D341Med (cell line): ENCODE data around the gene ADSS1.
A peak's percentile ranks its signal among the peaks of the same experiment; 100 is the strongest.

Experiments
- DNase-seq: peaks from one replicate; pipeline ENCODE4 v3.0.0; 2012; ENCODE audit warnings: low spot score

ADSS1 gene

DNA sequence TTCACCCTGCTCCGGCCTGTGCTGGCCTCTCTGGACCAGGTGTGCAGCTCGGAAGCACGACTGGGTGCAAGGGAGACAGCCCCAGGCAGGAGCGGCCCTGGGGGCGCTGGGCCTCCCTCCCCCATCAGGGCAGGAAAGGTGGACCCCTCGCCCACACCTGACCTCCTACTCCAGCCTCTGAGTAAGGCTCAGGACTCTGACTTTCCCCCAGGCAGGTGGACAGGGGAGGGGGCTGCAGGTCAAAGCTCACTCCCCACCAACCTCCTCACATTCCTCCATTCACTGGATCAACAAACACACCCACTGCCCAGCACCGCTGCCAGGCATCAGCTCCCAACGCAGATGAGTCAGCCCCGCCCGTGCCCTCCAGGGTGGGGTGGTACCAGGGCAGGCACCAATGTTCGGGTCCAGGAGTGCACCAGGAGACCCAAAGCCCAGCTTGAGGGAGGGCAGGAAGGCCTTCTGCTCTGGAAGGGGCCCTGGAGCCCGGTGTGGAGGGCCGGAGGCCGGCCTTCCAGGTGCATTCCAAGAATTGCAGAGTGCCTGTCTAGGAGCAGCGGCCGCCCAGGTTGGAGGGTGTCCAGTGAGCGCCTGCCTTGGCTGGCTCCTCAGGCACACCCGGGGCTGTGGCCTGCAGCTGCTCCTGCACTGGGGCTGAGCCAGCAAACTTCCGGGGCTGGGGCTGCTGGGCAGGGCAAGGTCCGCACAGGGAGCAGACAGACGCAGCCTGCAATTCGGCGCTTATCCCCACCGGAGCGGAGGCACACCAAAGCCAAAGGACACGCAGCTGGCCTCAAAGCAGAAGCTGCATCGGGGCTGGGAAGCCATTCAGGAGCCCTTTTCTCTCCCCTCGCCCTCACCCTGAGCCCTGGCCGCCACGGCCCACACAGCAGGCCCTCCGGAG, 36.2 kb upstream of the ADSS1 start:
- DNase-seq = peak; percentile 60

- DNase-seq = no peak
These were observed 35.4 kb upstream of the ADSS1 start for GRCh38 chr14:104688505-104689108.

- DNase-seq = peak; percentile 84
These were observed 34.7 kb upstream of the ADSS1 start, which contains the start of gene INF2 for GRCh38 chr14:104689109-104689880. TSS of gene INF2 (plus strand) at chr14:104689618. CDS start at chr14:104701366, 11,748 bp downstream.

GRCh38 chr14:104689881-104690711, 33.9 kb upstream of the ADSS1 start:
- DNase-seq = peak; percentile 67

DNA sequence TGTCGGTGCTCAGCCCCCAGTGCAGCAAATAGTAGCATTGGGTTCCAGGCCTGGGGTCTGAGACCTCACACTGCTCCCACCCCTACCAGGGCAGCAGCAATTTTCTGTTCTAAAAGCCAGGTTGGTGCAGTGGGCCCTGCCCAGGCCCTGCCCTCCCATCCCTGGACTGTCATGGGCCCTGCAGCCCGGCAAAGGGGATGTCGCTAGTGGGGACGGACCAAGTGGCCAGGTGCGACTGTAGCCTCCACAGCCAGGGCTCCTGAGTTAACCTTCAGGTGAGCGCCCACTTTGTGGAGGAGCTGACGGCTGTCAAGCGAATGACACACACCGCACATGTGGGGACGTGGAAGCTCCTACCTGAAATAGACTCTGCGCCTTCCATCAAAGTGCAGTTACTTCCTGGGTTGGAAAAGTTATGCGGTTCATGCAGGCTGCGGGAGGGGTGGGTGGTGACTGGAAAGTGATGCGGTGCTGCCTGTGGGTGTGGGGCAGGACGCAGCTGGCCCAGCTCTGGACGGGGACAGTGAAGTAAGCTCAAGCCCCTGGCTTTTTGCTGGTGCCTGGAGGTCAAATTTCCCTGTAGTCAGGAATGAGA, 33.1 kb upstream of the ADSS1 start:
- DNase-seq = no peak

- DNase-seq = no peak
These were observed 32.3 kb upstream of the ADSS1 start for GRCh38 chr14:104691546-104692260.

DNA sequence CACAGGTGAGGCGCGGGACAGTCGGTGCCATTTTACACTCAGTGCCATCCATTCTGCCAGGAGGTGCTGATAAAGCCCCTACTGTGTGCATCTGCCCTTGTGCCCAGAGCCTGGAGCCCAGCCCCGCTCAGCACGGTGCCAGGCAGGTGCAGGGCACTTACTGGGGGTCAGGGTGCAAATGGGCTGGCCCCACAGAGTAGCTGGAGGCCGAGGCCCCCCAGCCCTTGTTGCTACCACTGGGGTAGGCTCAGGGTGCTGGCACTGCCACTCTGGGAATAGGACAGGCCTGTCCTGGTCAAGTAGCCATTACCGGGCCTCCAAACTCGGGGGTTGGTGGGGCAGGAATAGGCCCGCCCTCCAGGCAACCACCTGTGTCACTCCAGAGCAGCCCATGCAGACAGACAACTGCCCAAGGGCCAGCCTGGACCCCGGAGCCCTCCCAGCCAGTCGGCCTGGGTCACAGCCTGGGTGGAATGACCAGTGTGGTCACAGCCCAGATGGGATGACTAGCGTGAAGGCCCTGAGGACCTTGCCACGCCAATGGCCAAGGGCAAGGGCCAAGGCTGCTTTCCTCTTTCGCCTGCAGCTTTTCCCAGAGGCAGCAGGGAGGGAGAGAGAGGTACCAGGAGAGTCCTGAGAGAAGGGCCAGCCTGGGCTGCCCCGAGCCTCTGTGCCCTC, 31.6 kb upstream of the ADSS1 start:
- DNase-seq = no peak

DNA sequence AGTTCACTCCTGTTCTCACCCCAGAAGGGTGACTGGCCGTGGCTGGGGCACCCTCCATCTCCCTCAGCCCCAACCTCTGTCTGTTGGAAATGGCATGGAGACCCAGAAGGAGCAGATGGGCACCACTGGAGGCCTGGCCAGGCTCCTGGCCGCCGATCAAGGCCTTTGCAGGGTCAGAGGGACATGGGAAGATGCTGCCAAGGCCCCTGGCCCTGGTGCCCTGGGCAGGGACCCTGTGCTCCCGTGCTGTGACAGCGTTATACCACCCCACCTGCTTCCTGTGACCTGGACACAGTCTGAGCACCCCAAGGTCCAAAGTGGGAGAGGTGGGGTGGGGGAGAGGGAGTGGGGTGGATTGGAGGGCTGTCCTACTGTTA, 31.1 kb upstream of the ADSS1 start:
- no peak for DNase-seq

- DNase-seq = no peak
These were observed 30.3 kb upstream of the ADSS1 start for GRCh38 chr14:104693482-104694431.

GRCh38 chr14:104694475-104694950, 29.5 kb upstream of the ADSS1 start:
- DNase-seq = no peak

- DNase-seq = no peak
These were observed 28.9 kb upstream of the ADSS1 start for GRCh38 chr14:104694991-104695659.

DNA sequence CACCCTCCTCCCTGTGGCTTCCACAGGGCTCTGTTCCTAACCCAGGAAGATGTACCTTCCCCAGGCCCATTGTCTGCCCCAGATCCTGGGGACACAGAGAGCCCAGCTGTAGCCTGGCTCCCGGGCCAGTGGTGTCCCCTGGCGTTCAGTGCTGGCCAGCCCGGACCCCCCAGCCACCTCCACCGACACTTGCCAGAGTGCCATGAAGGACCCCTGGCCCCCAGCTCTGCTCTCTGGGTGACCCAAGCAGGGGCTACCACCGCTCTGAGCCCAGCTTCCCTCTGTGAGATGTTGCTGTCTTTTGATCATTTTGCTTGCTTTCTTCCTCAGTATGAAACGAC, 28.4 kb upstream of the ADSS1 start:
- DNase-seq = no peak

DNA sequence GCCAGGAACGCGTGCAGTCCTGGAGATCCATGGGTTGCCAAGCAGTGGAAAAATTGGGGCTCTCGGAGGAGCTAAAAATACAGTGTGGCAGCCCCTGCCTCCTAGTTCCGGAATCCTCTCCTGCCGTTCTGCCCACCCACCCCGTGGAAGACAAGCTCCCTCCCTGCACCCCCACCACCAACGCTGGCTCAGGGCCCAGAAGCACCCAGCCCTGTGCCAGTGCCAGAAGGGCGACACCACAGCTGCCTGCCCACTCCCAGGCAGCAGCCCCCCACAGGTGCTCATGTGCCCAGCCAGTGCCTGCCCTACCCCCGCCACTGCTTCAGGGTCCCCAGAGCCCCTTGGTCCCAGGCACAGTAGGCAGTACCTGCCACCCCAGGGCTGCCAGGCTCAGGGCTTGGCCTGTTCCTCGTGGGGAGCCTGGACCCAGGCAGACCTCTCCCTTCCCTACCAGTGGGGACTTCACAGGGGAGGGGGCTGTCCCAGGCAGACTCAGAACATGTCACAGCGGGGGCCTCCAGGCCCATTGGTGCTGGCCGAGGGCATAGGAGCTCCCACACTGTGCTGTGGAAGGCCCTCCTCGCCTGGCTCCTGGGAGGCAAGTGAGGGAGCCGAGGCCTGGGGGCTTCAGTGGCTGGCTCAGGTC, 27.2 kb upstream of the ADSS1 start:
- no peak for DNase-seq

DNA sequence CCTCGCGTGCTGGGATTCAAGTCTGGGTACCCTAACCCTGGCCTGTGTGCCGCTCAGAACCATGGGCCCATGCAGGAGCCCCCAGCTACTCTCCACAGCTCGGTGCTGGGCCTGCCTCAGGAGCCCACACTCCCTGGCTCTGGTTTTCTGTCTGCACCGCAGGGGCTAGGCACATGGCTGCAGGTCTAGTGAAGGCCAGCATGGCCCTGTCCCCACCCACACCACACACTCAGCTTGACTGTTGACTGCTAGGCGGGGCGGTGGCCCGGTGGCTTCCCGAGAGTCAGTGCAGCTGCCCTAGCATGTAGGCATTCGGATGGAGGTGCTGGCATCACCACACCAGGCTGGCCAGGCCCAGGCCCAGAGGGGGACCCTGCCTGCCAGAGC, 26.7 kb upstream of the ADSS1 start:
- no peak for DNase-seq

GRCh38 chr14:104697892-104698583, 26.0 kb upstream of the ADSS1 start:
- no peak for DNase-seq

GRCh38 chr14:104698688-104699425, 25.2 kb upstream of the ADSS1 start:
- DNase-seq = no peak

GRCh38 chr14:104699426-104699748, 24.6 kb upstream of the ADSS1 start:
- no peak for DNase-seq
